GM21367 (cell line): Measurements from ENCODE around the gene TAGLN2.
A peak's percentile ranks its signal among the peaks of the same experiment; 100 is the strongest.

Experiments used
- ATAC-seq: cut with Tn5 transposase; IDR thresholded peaks from one replicate; pipeline ENCODE4 v1.9.1; 2021; ENCODE audit not compliant: unreplicated experiment

TAGLN2 gene

GRCh38 chr1:159936273-159936904, 11.1 kb upstream of the TAGLN2 start:
- no peak for ATAC-seq

GRCh38 chr1:159935719-159936272, 10.5 kb upstream of the TAGLN2 start:
- ATAC-seq = no peak

DNA sequence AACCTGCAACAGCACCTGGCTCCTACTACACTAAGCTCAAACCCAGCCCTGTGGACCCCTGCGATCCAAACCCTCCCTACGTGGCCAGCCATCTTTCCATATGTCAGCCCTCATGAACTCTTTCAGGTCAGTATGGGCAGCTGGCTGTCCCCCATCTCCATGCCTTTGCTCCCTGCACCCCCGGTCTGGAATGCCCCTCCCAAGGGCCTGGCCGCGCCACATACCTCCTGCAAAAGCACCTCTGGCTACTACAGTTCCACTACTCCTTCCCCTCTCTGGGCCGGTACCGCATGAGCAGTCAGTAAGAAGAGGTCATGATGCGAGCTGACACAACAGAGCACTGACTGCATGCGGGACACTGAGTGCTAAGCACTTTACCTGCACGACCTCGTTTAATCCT, 10.0 kb upstream of the TAGLN2 start:
- ATAC-seq = no peak

- ATAC-seq = no peak
Observed at GRCh38 chr1:159934136-159935039, 9.1 kb upstream of the TAGLN2 start.

GRCh38 chr1:159933347-159933746, 8.0 kb upstream of the TAGLN2 start:
- ATAC-seq = no peak

GRCh38 chr1:159932296-159933285, 7.3 kb upstream of the TAGLN2 start:
- ATAC-seq = no peak

DNA sequence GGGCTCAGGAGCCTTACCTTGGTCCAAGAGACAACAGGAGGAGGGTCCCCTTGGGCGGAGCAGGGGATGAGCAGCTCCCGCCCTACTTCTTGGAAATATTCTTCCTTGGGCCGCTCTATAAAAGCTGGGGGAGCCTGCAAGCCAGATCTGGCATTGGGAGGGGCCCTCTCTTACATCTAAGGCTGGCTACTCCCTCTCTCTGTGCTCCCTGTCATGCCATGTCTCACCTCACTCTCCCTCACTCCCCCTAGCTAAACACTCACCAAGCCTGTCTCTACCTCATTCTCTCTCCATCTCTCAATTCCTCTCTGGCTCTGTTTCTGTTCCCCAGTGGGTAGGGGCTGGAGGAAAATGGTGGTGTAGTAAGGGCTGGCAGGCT, 6.5 kb upstream of the TAGLN2 start:
- ATAC-seq = no peak

DNA sequence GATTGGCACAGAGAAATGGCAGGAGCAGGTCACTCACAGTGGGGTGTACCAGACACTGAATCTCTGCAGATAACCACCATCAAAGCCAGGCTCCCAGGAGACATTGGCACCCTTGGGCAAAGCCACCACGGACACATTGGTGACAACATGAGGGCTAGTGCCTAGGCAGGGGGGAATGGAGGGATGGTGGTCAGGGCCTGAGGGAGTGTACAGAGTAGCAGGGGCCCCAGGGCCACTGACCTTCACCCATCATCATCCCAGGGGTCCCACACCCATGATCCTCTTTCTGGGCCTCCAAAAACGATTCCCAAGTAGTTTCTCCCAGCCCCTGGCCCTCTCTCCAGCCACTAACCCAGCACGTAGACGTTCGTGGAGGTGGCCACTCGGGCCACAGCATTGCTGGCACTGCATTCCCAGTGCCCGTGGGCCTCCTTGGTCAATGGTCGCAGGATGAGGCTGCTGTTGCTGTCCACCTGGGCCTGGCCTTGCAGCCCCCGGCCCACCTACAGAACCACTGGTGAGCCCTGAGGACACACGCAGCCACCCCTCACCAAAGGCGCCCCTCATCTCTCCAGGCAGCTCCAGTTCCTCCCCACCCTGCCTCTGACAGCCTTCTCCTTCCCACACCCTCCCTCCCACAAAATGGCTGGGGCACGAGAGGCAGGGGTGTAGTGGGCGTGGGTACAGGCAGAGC, 5.9 kb upstream of the TAGLN2 start:
- no peak for ATAC-seq

DNA sequence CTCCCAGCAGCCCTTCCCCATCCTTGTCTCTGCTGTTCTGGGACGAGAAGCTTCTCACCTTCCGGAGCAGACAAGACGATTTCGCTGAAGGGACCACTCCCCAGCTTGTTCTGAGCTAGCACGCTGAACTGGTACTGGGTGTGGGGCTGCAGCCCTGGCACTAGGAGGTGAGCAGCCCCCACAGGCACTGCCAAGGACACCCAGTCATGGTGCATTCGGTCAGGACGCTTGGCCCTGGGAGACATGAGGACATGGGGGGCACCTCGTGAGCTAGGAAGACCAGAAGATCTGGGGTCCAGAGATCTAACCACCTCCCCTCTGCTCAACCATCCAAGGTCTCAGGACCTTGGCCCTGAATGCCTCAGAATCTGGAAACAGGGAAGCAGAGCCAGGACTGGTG, 5.3 kb upstream of the TAGLN2 start:
- no peak for ATAC-seq

DNA sequence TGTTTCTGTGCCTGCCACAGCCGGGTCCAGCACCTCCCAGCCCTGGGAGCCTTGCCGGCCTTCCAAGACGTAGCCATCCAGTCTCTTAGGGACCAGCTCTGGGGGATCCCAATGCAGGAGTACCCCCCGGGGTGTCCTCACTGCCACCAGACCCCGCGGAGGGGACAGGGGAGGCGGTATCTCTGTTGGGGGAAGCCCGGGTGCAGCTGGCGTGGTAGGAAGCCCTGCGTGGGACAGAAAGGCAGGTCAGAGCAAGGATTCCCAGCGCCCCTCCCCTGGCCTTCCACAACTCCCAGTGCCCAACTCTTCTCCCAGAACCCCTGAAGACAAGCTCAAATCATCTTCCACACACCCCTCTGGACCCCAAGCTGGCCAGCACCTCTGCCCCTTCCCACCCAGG, 4.9 kb upstream of the TAGLN2 start:
- ATAC-seq = no peak

DNA sequence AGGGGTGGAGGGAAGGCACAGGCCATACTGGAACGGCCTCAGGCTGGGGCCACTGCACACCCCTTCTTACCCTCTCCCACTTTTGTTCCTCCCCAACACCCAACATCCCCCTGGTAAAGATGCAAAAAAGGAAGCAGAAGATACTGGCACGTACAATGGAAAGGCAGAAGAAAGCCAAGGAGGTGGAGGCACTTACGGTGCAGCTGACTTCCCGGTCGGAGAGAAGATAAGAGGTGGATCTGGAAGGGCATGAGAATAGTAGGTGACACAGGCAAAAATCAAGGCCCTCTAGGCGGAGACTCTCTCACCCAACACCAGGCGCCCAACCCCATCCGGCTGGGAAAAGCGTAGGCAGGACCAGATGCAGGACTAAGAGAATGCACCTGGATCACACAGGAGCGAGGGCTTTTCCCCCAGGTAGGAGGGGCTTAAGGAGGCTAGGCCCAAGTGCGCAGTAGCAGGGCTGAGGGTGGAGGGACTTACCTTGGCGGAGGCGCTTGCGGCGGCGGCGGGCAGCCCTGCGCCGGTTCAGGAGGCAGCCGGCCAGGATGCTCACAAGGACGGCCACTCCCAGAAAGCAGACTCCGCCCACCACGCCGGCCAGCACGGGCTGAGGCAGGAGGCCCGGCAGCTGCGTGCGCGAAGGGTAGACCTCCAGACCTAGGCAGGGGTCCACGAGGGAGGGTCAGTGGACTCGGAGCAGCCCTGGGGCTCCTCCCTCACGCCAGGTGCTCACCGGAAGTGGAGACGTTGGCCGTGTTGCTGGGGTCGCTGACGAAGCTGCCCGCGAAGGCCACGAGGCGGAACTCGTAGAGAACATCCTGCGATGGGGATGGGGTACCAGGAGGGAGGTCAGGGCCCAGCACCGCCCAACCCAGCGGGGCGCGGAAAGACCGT, 4.1 kb upstream of the TAGLN2 start:
- no peak for ATAC-seq

- ATAC-seq = no peak
Observed at GRCh38 chr1:159928491-159929050, 3.3 kb upstream of the TAGLN2 start.

GRCh38 chr1:159927849-159928431, 2.6 kb upstream of the TAGLN2 start:
- ATAC-seq = no peak

- no peak for ATAC-seq
Observed at GRCh38 chr1:159927211-159927848, 2.0 kb upstream of the TAGLN2 start.

- no peak for ATAC-seq
Observed at GRCh38 chr1:159925719-159926078, 392 bp upstream of the TAGLN2 start.

DNA sequence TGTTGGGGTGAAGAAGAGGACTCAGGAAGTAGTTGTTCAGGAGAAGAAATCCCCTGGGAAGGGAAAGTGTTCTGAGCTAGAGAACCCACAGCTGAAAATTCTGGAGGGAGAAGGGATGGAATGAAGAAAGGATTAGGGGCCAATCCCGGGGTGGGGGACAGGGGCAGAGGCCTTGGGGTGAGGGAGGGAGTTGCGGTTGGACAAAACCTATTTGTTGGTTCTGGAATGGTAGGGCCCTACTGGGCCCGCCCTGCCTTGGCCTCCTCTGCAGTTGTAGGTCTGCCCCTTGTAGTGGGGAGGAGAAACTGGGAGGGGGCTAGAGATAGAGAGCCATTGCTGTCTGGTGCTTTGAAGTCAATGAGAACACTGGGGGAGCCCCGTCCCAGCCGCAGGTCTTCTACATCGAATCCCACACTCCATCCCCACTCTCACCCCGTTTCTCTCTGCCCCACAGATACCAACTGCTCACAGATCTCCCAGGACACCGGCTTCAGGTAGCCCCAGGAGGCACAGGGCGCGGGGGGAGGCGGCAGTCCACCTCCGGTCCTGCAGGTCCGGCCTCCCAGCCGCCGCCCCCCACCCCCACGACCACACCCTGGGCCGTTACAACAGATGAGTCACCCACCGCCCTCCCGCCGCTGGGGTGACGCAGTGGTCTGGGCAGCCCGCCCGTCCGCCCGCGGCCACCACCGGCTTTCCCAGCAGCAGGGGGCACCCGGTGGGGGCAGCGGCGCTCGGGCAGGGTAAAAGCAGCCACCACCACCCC, 1.1 kb downstream of the TAGLN2 start:
- ATAC-seq = no peak

DNA sequence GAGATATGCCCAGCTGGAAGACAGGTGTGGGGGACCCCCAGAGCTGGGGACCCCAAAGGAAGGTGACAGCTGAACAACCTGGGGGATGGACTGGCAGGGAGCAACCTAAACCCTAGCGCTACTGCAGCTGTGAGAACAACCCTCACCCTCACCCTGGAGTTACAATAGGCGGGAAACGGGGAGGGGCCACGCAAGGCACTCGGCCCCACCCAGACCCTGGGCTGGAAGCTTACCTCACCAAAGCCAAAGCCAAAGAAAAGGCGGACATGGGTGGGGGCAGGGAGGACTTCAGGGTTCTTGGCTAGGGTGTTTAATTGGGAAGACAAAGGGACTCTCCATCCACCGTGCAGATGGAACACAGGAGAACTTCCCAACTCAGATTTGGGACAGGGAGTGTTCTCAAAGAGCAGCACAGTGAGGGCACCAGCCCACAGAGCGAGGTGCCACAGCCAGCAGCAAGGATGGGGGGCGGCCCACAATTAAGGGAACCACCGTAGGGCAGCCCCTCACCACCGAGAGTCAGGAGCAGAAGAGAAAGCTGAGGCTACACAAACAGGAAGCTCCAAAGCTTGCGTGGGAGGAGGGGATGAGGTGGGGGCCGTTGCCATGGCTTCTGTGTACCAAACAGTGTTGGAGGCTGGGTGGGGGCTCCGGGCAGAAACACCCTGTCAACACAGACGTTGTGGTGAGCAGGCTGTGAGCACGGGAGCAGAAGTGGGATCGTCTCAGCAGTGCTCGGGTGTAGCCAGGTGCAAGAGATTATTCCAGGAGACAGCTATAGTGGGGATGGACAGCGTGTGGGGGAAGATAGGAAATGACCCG, 1.9 kb downstream of the TAGLN2 start:
- ATAC-seq = peak; percentile 22
